Astrocyte (in vitro differentiated cells and primary cell): Measurements from ENCODE around the gene ARID4B. TPM values are rescaled to one million over a fixed set of nuclear protein-coding genes. Genes with fewer than 3 reads are reported as not detected.

Experiments
- DNase-seq: peaks from one replicate; pipeline ENCODE4 v3.0.0-alpha.2; 2010; ENCODE audit warnings: low read depth
- FAIRE-seq: peaks from 2 replicates; lab custom pipeline; 2011; peaks lifted over from hg19 to GRCh38; lab: Jason Lieb, UNC
- H2AFZ ChIP-seq: 2 replicates; pipeline ENCODE4 v1.6.0; 2012; ENCODE audit warnings: low read depth, low read length, inconsistent platforms
- H3K27ac ChIP-seq: 2 replicates; pipeline ENCODE4 v1.5.1; 2011; ENCODE audit warnings: low read depth, low read length, inconsistent platforms
- H3K27me3 ChIP-seq: 2 replicates; pipeline ENCODE4 v1.6.0; 2011; ENCODE audit warnings: low read length, inconsistent platforms; ENCODE audit not compliant: insufficient read depth
- H3K36me3 ChIP-seq: 2 replicates; pipeline ENCODE4 v1.5.1; 2011; ENCODE audit warnings: low read length, inconsistent platforms; ENCODE audit not compliant: insufficient read depth
- H3K4me1 ChIP-seq: 2 replicates; pipeline ENCODE4 v1.5.1; 2011; ENCODE audit warnings: low read length, inconsistent platforms; ENCODE audit not compliant: insufficient read depth
- H3K4me2 ChIP-seq: 2 replicates; pipeline ENCODE4 v1.6.0; 2012; ENCODE audit warnings: low read length, inconsistent platforms
- H3K4me3 ChIP-seq: 2 replicates; pipeline ENCODE4 v1.5.1; 2011; ENCODE audit warnings: low read depth, mild to moderate bottlenecking, low read length, inconsistent platforms; ENCODE audit not compliant: insufficient read depth
- H3K79me2 ChIP-seq: 2 replicates; pipeline ENCODE4 v1.6.0; 2012; ENCODE audit warnings: mild to moderate bottlenecking, low read length, inconsistent platforms; ENCODE audit not compliant: insufficient read depth
- H3K9ac ChIP-seq: 2 replicates; pipeline ENCODE4 v1.6.0; 2012; ENCODE audit warnings: mild to moderate bottlenecking, low read length, inconsistent platforms
- H3K9me3 ChIP-seq: 2 replicates; pipeline ENCODE4 v1.5.1; 2012; ENCODE audit warnings: low read depth, mild to moderate bottlenecking, low read length, inconsistent platforms; ENCODE audit not compliant: insufficient read depth
- H4K20me1 ChIP-seq: 2 replicates; pipeline ENCODE4 v1.6.0; 2012; ENCODE audit warnings: low read length, inconsistent platforms; ENCODE audit not compliant: insufficient read depth
- H3K27ac Mint-ChIP-seq: one replicate; pipeline ENCODE4 v1.8.0; 2021; ENCODE audit warnings: mild to moderate bottlenecking, mixed read lengths; ENCODE audit not compliant: unreplicated experiment
- H3K27me3 Mint-ChIP-seq: one replicate; pipeline ENCODE4 v1.8.0; 2021; ENCODE audit warnings: low read depth, mixed read lengths; ENCODE audit not compliant: unreplicated experiment
- H3K36me3 Mint-ChIP-seq: one replicate; pipeline ENCODE4 v1.8.0; 2021; ENCODE audit warnings: low read depth, mixed read lengths; ENCODE audit not compliant: unreplicated experiment
- H3K4me1 Mint-ChIP-seq: one replicate; pipeline ENCODE4 v1.8.0; 2021; ENCODE audit warnings: low read depth, mixed read lengths; ENCODE audit not compliant: unreplicated experiment
- H3K4me3 Mint-ChIP-seq: one replicate; pipeline ENCODE4 v1.8.0; 2021; ENCODE audit warnings: mild to moderate bottlenecking, moderate library complexity, mixed read lengths; ENCODE audit not compliant: unreplicated experiment
- H3K9me3 Mint-ChIP-seq: one replicate; pipeline ENCODE4 v1.8.0; 2021; ENCODE audit warnings: mild to moderate bottlenecking, mixed read lengths; ENCODE audit not compliant: unreplicated experiment
- CTCF ChIP-seq: IDR thresholded peaks from 2 replicates; pipeline ENCODE4 v1.5.1; 2011; ENCODE audit warnings: low read depth, mild to moderate bottlenecking, inconsistent platforms, low read length, moderate library complexity; ENCODE audit not compliant: insufficient read depth
- EZH2 ChIP-seq: IDR thresholded peaks from 2 replicates; pipeline ENCODE4 v1.6.1; 2012; ENCODE audit warnings: mild to moderate bottlenecking, low read length, inconsistent platforms; ENCODE audit not compliant: insufficient read depth
- total RNA-seq: library from RNA; stranded (reverse); gene quantifications from 2 replicates; pipeline ENCODE4 v1.2.1, GENCODE V29; 2021

Gene ARID4B
- total RNA-seq, 1 donor from 2014 or later, result 38.6 TPM

- no peak overlapping the region for H3K4me3 ChIP-seq
- no peaks in the 10 kb centered on the region for H3K9me3 ChIP-seq
- H2AFZ ChIP-seq, result no peak overlapping the region
- no peaks in the 10 kb centered on the region for H3K9me3 Mint-ChIP-seq
- no peaks in the 10 kb centered on the region for H3K27me3 Mint-ChIP-seq
- H3K4me2 ChIP-seq, result no peak overlapping the region
- H3K9ac ChIP-seq, result no peak overlapping the region
- no peaks in the 10 kb centered on the region for H3K4me1 ChIP-seq
- no peak overlapping the region for H3K27ac Mint-ChIP-seq
- peaks cover 1% of the 10 kb centered on the region for H3K4me1 Mint-ChIP-seq
- no peak for FAIRE-seq
- H3K36me3 Mint-ChIP-seq, result peaks cover 3% of the 10 kb centered on the region
- no peak overlapping the region for H3K27ac ChIP-seq
- peaks cover 19% of the 10 kb centered on the region for H3K36me3 ChIP-seq
- DNase-seq, result no peak
- TF ChIP-seq EZH2, result no peak
- no peak for TF ChIP-seq CTCF
- no peaks in the 10 kb centered on the region for H3K27me3 ChIP-seq
- no peaks in the 10 kb centered on the region for H3K79me2 ChIP-seq
- H4K20me1 ChIP-seq, result no peaks in the 10 kb centered on the region
- H3K4me3 Mint-ChIP-seq, result no peak overlapping the region
Measured at GRCh38 chr1:235181561-235182245, 146.3 kb downstream of the ARID4B start.

- H3K27ac Mint-ChIP-seq, result no peak overlapping the region
- H3K9me3 Mint-ChIP-seq, result no peaks in the 10 kb centered on the region
- H4K20me1 ChIP-seq, result no peaks in the 10 kb centered on the region
- peaks cover 20% of the 10 kb centered on the region for H3K36me3 ChIP-seq
- H3K79me2 ChIP-seq, result no peaks in the 10 kb centered on the region
- TF ChIP-seq EZH2 (no peak), CTCF (no peak)
- H3K9me3 ChIP-seq, result no peaks in the 10 kb centered on the region
- H3K4me3 Mint-ChIP-seq, result no peak overlapping the region
- no peak overlapping the region for H2AFZ ChIP-seq
- no peaks in the 10 kb centered on the region for H3K4me1 ChIP-seq
- no peaks in the 10 kb centered on the region for H3K27me3 Mint-ChIP-seq
- no peak overlapping the region for H3K27ac ChIP-seq
- no peak overlapping the region for H3K4me2 ChIP-seq
- H3K4me1 Mint-ChIP-seq, result peaks cover 1% of the 10 kb centered on the region
- H3K9ac ChIP-seq, result no peak overlapping the region
- H3K27me3 ChIP-seq, result no peaks in the 10 kb centered on the region
- H3K36me3 Mint-ChIP-seq, result peaks cover 3% of the 10 kb centered on the region
- no peak for DNase-seq
- no peak overlapping the region for H3K4me3 ChIP-seq
- no peak for FAIRE-seq
Measured at GRCh38 chr1:235180916-235181460, 147.0 kb downstream of the ARID4B start.

- no peak overlapping the region for H3K4me3 ChIP-seq
- H3K9me3 Mint-ChIP-seq, result no peaks in the 10 kb centered on the region
- no peak overlapping the region for H3K4me3 Mint-ChIP-seq
- H3K27me3 ChIP-seq, result no peaks in the 10 kb centered on the region
- H3K9ac ChIP-seq, result no peak overlapping the region
- H4K20me1 ChIP-seq, result no peaks in the 10 kb centered on the region
- H2AFZ ChIP-seq, result no peak overlapping the region
- peaks cover 15% of the 10 kb centered on the region for H3K36me3 ChIP-seq
- H3K79me2 ChIP-seq, result no peaks in the 10 kb centered on the region
- no peaks in the 10 kb centered on the region for H3K4me1 ChIP-seq
- no peak for TF ChIP-seq EZH2
- TF ChIP-seq CTCF, result no peak
- H3K9me3 ChIP-seq, result no peaks in the 10 kb centered on the region
- H3K4me1 Mint-ChIP-seq, result peaks cover 1% of the 10 kb centered on the region
- no peaks in the 10 kb centered on the region for H3K27me3 Mint-ChIP-seq
- H3K4me2 ChIP-seq, result no peak overlapping the region
- peaks cover 9% of the 10 kb centered on the region for H3K36me3 Mint-ChIP-seq
- FAIRE-seq (no peak), DNase-seq (no peak)
- H3K27ac ChIP-seq, result no peak overlapping the region
- H3K27ac Mint-ChIP-seq, result no peak overlapping the region
Measured at GRCh38 chr1:235176486-235176885, 151.5 kb downstream of the ARID4B start.
